Stimulated activated CD8-positive, alpha-beta memory T cell treated with anti-CD3 and anti-CD28 coated beads, Interleukin-2, amount 100 ng/mL, for 1 hour (primary cell): ENCODE results near the gene KRT17.
A peak's percentile ranks its signal among the peaks of the same experiment; 100 is the strongest.
"Not testable (repeated sequence)": the region's sequence is repeated elsewhere in the genome, so short reads cannot be mapped to it uniquely, and the experiment has no call there.

Source experiments
- DNase-seq, 2 donors: peaks; one replicate each; pipeline ENCODE4 v3.0.0-alpha.2; 2020; ENCODE audit warnings: low read depth in 2 of 2

Gene KRT17

GRCh38 chr17:41653892-41654677 lies 29.7 kb upstream of the KRT17 start:
- DNase-seq, result no peak

- DNase-seq, result no peak
Measured at GRCh38 chr17:41653421-41653820, 29.0 kb upstream of the KRT17 start.

- no peak for DNase-seq
Measured at GRCh38 chr17:41652461-41652970, 28.1 kb upstream of the KRT17 start.

- DNase-seq, result no peak
Measured at GRCh38 chr17:41651625-41652460, 27.5 kb upstream of the KRT17 start.

GRCh38 chr17:41650794-41651624 lies 26.6 kb upstream of the KRT17 start:
- DNase-seq, result no peak

DNA sequence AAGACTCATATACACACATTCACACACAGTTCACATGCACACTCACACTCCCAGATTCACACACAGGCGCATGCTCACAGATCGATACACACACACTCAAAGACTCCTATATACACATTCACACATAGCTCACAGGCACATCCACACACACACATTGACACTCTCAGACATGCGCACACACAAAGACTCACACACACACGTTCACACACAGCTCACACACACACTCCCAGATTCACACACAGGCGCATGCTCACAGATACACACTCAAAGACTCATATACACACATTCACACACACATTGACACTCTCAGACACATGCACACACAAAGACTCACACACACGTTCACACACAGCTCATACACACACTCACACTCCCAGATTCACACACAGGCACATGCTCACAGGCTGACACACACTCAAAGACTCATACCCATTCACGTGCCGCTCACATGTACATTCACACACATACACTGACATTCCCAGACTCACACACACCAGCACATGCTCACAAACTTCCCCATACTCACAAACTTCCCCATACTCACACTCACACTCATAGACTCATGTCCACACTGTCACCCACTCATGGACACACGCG lies 25.6 kb upstream of the KRT17 start:
- no peak for DNase-seq

DNA sequence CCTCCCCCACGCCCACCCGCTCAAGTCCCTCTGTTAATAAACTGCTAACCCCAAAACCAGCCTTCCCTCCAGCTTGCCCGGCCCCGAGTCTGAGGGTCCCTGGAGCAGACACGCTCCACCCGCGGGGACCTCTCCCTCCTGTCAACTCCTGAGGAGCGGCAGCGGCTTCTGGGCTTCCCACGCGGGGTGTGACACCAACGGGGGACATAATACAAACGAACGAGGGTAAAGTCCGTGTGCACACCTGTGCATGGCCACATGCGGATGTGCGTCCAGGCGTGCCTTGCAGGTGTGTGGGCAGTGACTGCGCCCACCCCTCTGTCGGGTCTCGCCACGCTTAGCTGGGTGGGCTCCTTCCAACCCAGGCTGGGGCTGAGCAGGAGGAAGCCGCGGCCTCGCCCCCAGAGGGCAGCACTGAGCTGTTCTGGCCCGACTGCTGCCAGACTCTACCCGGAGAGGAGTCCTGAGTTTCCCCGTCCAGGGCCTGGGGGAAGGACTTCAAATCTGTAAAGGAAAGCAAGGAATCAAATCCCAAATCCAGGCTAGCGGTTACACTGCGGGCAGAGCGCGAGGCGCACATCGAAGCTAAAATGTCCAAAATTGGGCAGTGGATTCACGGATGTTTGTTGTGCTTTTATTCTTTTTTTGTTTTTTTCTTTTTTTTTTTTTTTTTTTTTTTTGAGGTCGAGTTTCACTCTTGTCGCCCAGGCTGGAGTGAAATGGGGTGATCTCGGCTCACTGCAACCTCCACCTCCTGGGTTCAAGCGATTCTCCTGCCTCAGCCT lies 24.2 kb upstream of the KRT17 start:
- DNase-seq, result peak; percentile 66 to 69

- peak; percentile 79 to 80 for DNase-seq
Measured at GRCh38 chr17:41647940-41648410, 23.6 kb upstream of the KRT17 start.

DNA sequence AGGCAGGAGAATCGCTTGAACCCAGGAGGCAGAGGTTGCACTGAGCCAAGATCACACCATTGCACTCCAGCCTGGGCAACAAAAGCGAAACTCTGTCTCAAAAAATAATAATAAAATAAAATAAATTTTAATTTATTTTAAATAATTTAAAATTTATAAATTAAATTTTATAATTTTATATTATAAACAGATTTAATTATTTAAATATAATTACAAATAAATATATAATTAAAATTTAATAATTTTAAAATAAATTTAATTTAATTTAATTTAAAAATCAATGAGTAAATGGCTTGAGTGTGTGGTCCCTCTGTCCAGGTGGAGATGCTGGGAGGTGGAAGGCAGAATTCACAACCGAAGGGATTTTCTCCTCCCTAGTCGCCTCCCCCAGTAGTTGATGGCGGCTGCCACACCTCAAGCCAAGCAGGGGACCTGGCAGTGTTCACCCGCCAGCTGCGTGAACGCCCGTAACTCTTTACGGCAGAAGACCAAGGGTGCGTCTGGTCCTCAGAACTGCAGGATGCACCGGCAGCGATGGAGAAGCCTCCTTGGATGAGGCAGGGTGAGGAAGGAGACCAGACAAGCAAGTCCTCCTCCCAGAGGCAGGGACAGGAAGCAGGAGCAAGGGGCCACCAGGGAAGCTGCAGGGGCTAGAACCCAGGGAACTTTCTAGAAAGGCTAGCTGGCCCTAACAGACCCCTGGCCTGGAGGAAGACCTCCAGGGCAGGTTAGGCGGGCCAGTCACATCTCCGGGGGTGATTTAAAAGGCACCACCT lies 22.9 kb upstream of the KRT17 start:
- no peak for DNase-seq

GRCh38 chr17:41642252-41643156 lies 18.1 kb upstream of the KRT17 start:
- no peak for DNase-seq

DNA sequence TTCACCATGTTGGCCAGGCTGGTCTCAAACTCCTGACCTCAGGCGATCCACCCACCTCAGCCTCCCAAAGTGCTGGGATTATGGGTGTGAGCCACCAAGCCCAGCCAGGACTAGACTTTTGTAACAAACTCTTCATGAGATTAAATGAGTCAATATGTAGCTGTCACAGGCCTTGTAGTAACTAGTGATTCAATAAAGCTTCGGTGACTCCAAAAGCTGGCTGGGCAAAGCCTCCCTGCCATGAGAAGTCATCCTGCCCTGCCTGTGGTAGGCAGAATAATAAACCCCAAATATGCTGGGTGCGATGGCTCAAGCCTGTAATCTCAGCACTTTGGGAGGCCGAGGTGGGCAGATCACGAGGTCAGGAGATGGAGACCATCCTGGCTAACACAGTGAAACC lies 16.2 kb upstream of the KRT17 start:
- not testable (repeated sequence) for DNase-seq

- no peak for DNase-seq
Measured at GRCh38 chr17:41639492-41640473, 15.4 kb upstream of the KRT17 start.

DNA sequence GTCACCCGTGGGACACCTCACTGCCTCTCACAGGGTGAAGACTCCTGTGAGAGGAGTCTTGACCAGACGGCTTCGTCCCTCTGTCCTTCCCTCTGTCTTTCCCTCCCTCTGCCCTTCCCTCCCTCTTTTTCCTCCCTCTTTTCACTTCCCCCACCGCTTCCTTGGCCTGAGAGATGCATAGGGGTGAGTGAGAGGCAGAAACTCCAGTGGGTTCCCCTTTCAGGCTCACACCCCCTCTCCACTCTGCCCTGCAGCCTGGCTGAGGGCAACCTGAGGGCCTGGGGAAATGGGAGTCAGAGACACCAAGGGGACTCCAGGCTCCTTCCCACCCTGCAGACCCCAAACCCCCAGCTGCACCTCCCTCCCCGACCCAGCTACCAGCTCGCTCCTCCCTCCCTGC lies 14.6 kb upstream of the KRT17 start:
- no peak for DNase-seq

DNA sequence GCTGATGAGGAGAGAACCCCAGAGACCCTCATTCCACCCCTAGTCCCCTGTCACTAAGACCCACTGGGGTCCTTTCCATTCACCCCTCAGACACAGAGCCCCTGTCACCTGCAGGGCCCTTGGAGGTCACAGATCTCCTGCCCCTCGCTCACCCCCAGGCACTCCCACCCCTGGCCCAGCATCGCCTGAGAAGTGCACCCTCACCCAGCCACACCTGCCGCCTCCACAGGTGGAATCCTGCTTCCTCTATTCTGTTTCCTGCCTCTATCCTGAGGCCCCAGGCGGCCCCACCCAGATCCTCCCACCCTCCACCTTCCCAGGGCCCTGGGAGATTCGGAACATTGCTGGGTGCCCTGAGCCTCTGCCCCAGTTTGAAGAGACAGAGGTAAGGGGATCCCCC lies 13.8 kb upstream of the KRT17 start:
- no peak for DNase-seq

- no peak for DNase-seq
Measured at GRCh38 chr17:41636652-41637051, 12.3 kb upstream of the KRT17 start.

- no peak for DNase-seq
Measured at GRCh38 chr17:41635121-41636097, 11.0 kb upstream of the KRT17 start.
